ENCODE data around the gene CMTM6.

The CMTM6 gene

DNA sequence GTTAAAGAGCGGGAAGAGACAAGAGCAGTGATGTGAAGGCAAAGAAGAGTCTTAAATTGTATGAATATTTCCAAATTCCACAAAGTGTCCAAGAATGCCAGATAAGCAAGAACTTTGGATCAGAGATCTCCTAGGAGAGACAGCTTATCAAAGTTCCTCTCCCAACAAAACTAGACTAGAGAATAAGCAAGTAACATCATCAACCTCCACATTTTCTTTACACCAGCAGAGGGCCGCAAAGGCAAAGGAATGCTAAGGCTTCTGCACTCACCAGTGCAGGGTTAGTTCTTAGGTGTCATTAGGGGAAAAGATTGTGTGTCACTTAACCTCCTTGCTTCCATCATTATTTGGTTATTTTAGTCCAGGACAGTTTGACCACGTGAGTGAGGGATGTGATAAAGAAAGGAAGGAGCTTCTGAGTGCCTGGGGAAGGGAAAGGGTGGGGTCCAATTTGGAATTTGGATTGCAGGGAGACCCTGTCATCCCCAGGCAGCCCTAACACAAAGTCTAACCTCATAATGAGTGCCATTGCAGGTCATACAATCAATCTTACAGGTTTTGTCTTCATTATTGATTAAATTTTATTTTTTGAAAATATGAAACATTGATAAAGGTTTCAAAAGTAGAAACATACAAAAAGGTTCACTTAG is 7.5 kb upstream of the CMTM6 start:
- H3K4me3 ChIP-seq (ENCODE audit: low read depth, low read length), result no peak overlapping the region
- peak; percentile 37 for DNase-seq (ENCODE audit: low read depth)
- TF ChIP-seq, protein P1, sequence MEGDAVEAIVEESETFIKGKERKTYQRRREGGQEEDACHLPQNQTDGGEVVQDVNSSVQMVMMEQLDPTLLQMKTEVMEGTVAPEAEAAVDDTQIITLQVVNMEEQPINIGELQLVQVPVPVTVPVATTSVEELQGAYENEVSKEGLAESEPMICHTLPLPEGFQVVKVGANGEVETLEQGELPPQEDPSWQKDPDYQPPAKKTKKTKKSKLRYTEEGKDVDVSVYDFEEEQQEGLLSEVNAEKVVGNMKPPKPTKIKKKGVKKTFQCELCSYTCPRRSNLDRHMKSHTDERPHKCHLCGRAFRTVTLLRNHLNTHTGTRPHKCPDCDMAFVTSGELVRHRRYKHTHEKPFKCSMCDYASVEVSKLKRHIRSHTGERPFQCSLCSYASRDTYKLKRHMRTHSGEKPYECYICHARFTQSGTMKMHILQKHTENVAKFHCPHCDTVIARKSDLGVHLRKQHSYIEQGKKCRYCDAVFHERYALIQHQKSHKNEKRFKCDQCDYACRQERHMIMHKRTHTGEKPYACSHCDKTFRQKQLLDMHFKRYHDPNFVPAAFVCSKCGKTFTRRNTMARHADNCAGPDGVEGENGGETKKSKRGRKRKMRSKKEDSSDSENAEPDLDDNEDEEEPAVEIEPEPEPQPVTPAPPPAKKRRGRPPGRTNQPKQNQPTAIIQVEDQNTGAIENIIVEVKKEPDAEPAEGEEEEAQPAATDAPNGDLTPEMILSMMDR (IDR thresholded peaks at IDR 0.05; ENCODE audit: control insufficient read depth, extremely low read depth, insufficient read depth), result peak; percentile 87

DNA sequence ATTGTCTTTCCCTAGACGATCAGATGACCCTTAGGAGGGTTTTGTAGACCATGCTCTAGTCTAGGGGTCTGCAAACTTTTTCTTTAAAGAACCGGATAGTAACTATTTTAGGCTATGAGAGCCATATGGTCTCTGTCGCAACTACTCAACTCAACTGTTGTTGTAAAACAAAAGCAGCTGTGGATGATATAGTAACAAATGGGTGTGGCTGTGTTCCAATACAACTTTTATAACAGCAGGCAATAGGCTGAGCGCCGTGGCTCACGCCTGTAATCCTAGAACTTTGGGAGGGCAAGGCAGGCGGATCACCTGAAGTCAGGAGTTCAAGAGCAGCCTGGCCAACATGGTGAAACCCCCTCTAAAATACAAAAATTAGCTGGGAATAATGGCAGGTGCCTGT is 6.1 kb upstream of the CMTM6 start:
- TF ChIP-seq, protein P1 (IDR thresholded peaks at IDR 0.05; ENCODE audit: control insufficient read depth, extremely low read depth, insufficient read depth), result no peak
- no peak for DNase-seq (ENCODE audit: low read depth)

DNA sequence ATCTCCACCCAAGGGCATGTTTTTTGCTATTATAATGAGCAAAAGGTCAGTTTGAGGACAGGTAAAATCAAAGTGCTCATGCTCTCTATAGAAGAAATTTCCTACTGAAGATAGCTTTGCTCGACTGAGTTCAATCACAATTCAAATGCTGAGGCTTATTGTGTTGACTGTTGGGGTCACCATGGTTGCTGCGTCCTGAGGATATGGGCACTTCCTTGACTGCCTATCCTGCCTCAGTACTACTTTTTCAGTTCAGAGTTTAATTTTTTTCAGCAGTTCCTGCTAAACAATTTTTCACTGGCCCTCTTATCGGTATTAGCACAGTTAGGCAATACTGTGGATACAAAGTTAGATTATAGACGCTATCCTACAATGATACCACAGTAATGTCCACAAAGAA is 3.8 kb upstream of the CMTM6 start:
- DNase-seq (ENCODE audit: low read depth), result no peak
- no peak overlapping the region for H3K4me3 ChIP-seq (ENCODE audit: low read depth, low read length)
- TF ChIP-seq, protein P1 (IDR thresholded peaks at IDR 0.05; ENCODE audit: control insufficient read depth, extremely low read depth, insufficient read depth), result no peak

More for the DNA sequence above, 6.1 kb upstream of the CMTM6 start:
- no peak overlapping the region for H3K4me3 ChIP-seq (ENCODE audit: low read depth, low read length)

DNA sequence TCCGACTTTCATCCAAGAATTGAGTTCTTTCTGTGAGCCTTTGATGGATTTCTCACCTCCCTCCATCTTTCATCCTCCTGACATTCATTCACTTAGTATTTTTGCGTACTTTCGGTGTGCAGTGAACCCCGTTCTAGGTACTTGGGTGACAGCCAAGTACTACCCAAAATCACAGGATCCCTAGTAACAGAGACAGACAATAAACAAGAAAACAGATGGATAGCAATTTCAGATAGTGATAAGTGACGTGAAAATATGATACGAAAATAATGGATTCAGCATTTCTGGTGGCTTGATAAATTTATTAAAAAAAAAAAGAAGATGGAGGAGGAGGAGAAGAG is 264 bp upstream of the CMTM6 start:
- DNase-seq (ENCODE audit: low read depth), result no peak
- H3K4me3 ChIP-seq (ENCODE audit: low read depth, low read length), result peak overlapping the region; percentile 91
- TF ChIP-seq, protein P1 (IDR thresholded peaks at IDR 0.05; ENCODE audit: control insufficient read depth, extremely low read depth, insufficient read depth), result no peak

DNA sequence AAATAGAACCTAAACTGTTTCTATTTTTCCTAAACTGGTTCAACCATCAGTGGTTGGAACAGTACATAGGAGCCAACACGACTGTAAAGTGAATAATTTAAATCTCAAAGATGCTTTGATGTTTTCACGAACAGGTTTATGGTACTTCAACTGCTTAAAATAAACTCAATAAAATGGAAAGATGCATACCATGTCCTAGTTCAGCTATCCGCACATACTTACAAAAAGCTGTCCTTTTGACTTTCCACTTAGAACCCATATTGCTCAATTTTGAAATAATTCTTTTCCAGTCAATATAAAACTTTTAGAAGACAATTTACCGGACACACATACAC is 902 bp downstream of the CMTM6 start:
- peak overlapping the region; percentile 91 for H3K4me3 ChIP-seq (ENCODE audit: low read depth, low read length)
- no peak for DNase-seq (ENCODE audit: low read depth)
- TF ChIP-seq, protein P1 (IDR thresholded peaks at IDR 0.05; ENCODE audit: control insufficient read depth, extremely low read depth, insufficient read depth), result no peak

DNA sequence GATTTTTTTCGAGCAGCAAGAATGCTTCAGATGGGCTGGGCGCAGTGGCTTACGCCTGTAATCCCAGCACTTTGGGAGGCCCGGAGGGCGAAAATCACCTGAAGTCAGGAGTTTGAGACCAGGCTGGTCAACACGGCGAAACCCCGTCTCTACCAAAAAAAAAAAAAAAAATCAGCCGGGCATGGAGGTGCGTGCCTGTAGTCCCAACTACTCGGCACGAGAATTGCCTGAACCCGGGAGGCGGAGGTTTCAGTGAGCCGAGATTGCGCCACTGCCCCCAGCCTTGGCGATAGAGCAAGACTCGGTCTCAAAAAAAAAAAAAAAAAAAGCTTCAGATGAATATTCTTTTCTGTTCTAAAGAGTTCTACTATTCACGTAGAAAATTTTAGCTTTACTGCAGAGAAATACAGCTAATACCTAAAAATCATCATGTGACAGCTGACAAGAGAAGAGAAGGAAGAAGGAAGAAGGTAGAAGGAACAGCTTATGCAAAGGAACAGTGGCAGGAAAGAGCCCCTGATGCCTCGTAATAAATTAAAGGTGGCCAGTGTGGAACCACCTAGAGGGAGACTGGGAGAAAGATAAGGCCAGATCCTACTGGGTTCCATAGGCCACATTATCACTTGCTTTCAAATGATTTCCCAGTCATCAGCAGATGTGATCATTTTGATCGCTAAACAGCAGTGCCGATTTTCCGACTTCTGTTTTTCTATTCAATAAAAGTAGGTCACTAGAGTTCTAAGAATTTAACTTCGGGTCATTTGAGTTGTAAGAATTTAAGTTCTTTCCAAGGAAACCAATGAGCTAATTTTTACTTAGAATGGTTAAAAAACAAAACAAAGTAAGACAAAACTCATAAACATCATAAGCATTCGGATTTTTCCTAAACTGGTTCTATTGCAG is 1.5 kb downstream of the CMTM6 start:
- H3K4me3 ChIP-seq (ENCODE audit: low read depth, low read length), result peak overlapping the region; percentile 91
- TF ChIP-seq, protein P1 (IDR thresholded peaks at IDR 0.05; ENCODE audit: control insufficient read depth, extremely low read depth, insufficient read depth), result no peak
- DNase-seq (ENCODE audit: low read depth), result no peak

Data from LNCaP clone FGC (cell line).